Ovary (tissue), 3 donors: ENCODE data around the gene RNF44.

Experiments used
- EP300 ChIP-seq: sonication (generic); formaldehyde crosslinking; IDR thresholded peaks from one replicate; pipeline ENCODE4 v1.6.1; 2017; ENCODE audit warnings: antibody characterized with exemption
- POLR2A ChIP-seq: fragments of 450-650 bp; IDR thresholded peaks from one replicate; pipeline ENCODE4 v1.6.1; 2017; ENCODE audit warnings: antibody characterized with exemption, mild to moderate bottlenecking, moderate library complexity
- TF ChIP-seq, protein P1 (sequence below), 3 donors: fragments of 450-650 bp in 2 of 3; fragments of 200-600 bp in 1 of 3; IDR thresholded peaks; one replicate each; pipeline versions ENCODE4 v1.5.1 to v1.8.0; 2016 to 2022; ENCODE audit warnings: antibody characterized with exemption in 3 of 3, mild to moderate bottlenecking in 1 of 3
- donor health status: DM: no; HTN: no; CAD: no.

- TF ChIP-seq, protein P1, sequence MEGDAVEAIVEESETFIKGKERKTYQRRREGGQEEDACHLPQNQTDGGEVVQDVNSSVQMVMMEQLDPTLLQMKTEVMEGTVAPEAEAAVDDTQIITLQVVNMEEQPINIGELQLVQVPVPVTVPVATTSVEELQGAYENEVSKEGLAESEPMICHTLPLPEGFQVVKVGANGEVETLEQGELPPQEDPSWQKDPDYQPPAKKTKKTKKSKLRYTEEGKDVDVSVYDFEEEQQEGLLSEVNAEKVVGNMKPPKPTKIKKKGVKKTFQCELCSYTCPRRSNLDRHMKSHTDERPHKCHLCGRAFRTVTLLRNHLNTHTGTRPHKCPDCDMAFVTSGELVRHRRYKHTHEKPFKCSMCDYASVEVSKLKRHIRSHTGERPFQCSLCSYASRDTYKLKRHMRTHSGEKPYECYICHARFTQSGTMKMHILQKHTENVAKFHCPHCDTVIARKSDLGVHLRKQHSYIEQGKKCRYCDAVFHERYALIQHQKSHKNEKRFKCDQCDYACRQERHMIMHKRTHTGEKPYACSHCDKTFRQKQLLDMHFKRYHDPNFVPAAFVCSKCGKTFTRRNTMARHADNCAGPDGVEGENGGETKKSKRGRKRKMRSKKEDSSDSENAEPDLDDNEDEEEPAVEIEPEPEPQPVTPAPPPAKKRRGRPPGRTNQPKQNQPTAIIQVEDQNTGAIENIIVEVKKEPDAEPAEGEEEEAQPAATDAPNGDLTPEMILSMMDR (IDR thresholded peaks at IDR 0.05) = no peak
- no peak for TF ChIP-seq EP300
- TF ChIP-seq POLR2A = no peak
Observed at GRCh38 chr5:176575066-176575465, 37.9 kb upstream of the RNF44 start.
